Heart left ventricle (tissue), 16 donors: Measurements from ENCODE around the gene EPHB1. TPM values are rescaled to one million over a fixed set of nuclear protein-coding genes. Genes with fewer than 3 reads are reported as not detected.

Experiments used
- ATAC-seq, 4 donors: fragments of 200-7000 bp; cut with Tn5 transposase; one replicate each; pipeline ENCODE4 v1.9.1; 2020 to 2022; ENCODE audit warnings: moderate library complexity in 4 of 4, mild to moderate bottlenecking in 3 of 4, moderate number of reproducible peaks in 1 of 4
- DNase-seq, 5 donors: peaks; one replicate each; pipeline ENCODE4 v3.0.0-alpha.2; 2020
- H3K27ac ChIP-seq, 12 donors: fragments of 200-600 bp; sonication (generic) in 4 of 12; one replicate each; pipeline versions ENCODE4 v1.5.0 to v1.8.0; 2016 to 2022; ENCODE audit warnings: mild to moderate bottlenecking in 2 of 12
- H3K27me3 ChIP-seq, 9 donors: fragments of 200-600 bp; sonication (generic) in 2 of 9; one replicate each; pipeline versions ENCODE4 v1.5.1 to v1.8.0; 2016 to 2022; ENCODE audit warnings: mild to moderate bottlenecking in 3 of 9
- H3K36me3 ChIP-seq, 9 donors: fragments of 200-600 bp; sonication (generic) in 2 of 9; one replicate each; pipeline versions ENCODE4 v1.5.0 to v1.8.0; 2018 to 2022; ENCODE audit warnings: mild to moderate bottlenecking in 2 of 9
- H3K4me1 ChIP-seq, 12 donors: fragments of 200-600 bp; sonication (generic) in 4 of 12; one replicate each; pipeline versions ENCODE4 v1.5.0 to v1.8.0; 2016 to 2022; ENCODE audit warnings: mild to moderate bottlenecking in 3 of 12
- H3K4me3 ChIP-seq, 12 donors: fragments of 200-600 bp; sonication (generic) in 4 of 12; one replicate each; pipeline versions ENCODE4 v1.5.0 to v1.8.0; 2017 to 2022; ENCODE audit warnings: mild to moderate bottlenecking in 9 of 12, moderate library complexity in 4 of 12
- H3K9me3 ChIP-seq, 12 donors: fragments of 200-600 bp; sonication (generic) in 4 of 12; one replicate each; pipeline versions ENCODE4 v1.5.0 to v1.8.0; 2016 to 2022; ENCODE audit warnings: mild to moderate bottlenecking in 1 of 12
- CTCF ChIP-seq, 12 donors: fragments of 200-600 bp; sonication (generic) in 4 of 12; IDR thresholded peaks; one replicate each; pipeline versions ENCODE4 v1.5.0 to v1.8.0; 2018 to 2022; ENCODE audit warnings: antibody characterized with exemption in 12 of 12, mild to moderate bottlenecking in 5 of 12
- POLR2A ChIP-seq, 2 donors: fragments of 450-650 bp; IDR thresholded peaks; one replicate each; pipeline ENCODE4 v1.6.1; 2017; ENCODE audit warnings: antibody characterized with exemption in 2 of 2, mild to moderate bottlenecking in 2 of 2, moderate library complexity in 2 of 2
- WGBS, 4 donors: extraction: QIAGEN DNeasy Blood & Tissue Kit in 2 of 4; methylation state at CpG; one replicate each; pipeline versions ENCODE4 v1.1.5 to v1.1.7; 2013 to 2018; 5-methylcytosine and 5-hydroxymethylcytosine counted together
- intact Hi-C, 10 donors: fragments of 100-400 bp; cut with DNase I; formaldehyde crosslinking; loops; one replicate each; pipeline versions ENCODE4 v1.11.1 to v1.14.2; 2022
- polyA plus RNA-seq, 2 donors: library from polyadenylated mRNA; stranded (reverse); fragments of 200-250 nt; gene quantifications; one replicate each; pipeline ENCODE4 v1.2.3, GENCODE V29; 2013
- total RNA-seq, 9 donors: library from RNA; depleted of rRNA in 2 of 9; stranded (reverse); fragments of >200 nt in 2 of 9; fragmentation: NEBNext Ultra II Directional in 3 of 9; extraction: Animal tissue kit (Norgen Biotek cat#: 25700) in 3 of 9; gene quantifications; one replicate each; pipeline versions ENCODE4 v1.1.0 to v1.2.4, GENCODE V29; 2016 to 2023
- donor health status: ischemic (EF 13 %, LVEDD 7.1; RV severe dilation, severe dysfunction).
- donor health status: healthy with polysubstance abuse.
- donor health status: DM: no; HTN: yes; CAD: no.
- donor health status: DM: no; HTN: no; CAD: no.
- donor health status: ischemic (EF 25% LVEDD 6.9; RV normal size, moderate dysfunction).
- donor health status: ischemic (EF 25% LVEDD 5.7; RV mildly dilated, moderate dysfunction).
- donor health status: healthy.
- donor health status: DM: yes; HTN: yes; CAD: no.
- donor health status: ischemic (EF 35%, LVEDD 5.7; RV mildly dilated, moderate dysfunction).
- donor health status: nonischemic (EF 11% LVEDD 7.7; RV severe dilation, severe dysfunction).
- donor health status: DM: yes; HTN: yes; CAD: no.
- donor health status: PGD.
- donor health status: ischemic (EF 29% LVEDD 5.4; RV normal size, mild dysfunction).
- donor health status: nonischemic (EF 23%, LVEDD 6.1; RV moderate dilation, normal function).

EPHB1 gene
- total and polyA plus RNA-seq, 11 donors: 0.31 to 2.2 (median 1.1) TPM

- peaks cover 0 to 3% (median 0%) of the 10 kb centered on the region in 12 donors for H3K9me3 ChIP-seq
- WGBS, 4 donors: 75 to 85% (median 78%) methylated on average over 3 of the region's 3 CpGs
- ATAC-seq: no peak
- H3K36me3 ChIP-seq: no peaks in the 10 kb centered on the region
- H3K27ac ChIP-seq: no peak overlapping the region
- intact Hi-C loops: no loop called here
- H3K4me3 ChIP-seq: no peak overlapping the region
- H3K27me3 ChIP-seq: peaks cover 0 to 3% (median 0%) of the 10 kb centered on the region in 9 donors
- TF ChIP-seq POLR2A (IDR thresholded peaks at IDR 0.05) (no peak), CTCF (IDR thresholded peaks at IDR 0.05) (no peak)
- H3K4me1 ChIP-seq: no peaks in the 10 kb centered on the region
- no peak for DNase-seq
Observed at GRCh38 chr3:135181408-135181807, 386.3 kb downstream of the EPHB1 start.

- no peaks in the 10 kb centered on the region for H3K4me1 ChIP-seq
- 79 to 84% (median 80%) methylated on average over 3 of the region's 3 CpGs for WGBS, 4 donors
- TF ChIP-seq POLR2A (IDR thresholded peaks at IDR 0.05): no peak
- TF ChIP-seq CTCF (IDR thresholded peaks at IDR 0.05): no peak
- no peaks in the 10 kb centered on the region for H3K36me3 ChIP-seq
- peaks cover 0 to 3% (median 0%) of the 10 kb centered on the region in 12 donors for H3K9me3 ChIP-seq
- no peak overlapping the region for H3K4me3 ChIP-seq
- DNase-seq (no peak), ATAC-seq (no peak)
- H3K27ac ChIP-seq: no peak overlapping the region
- peaks cover 0 to under 1% (median 0%) of the 10 kb centered on the region in 9 donors for H3K27me3 ChIP-seq
- intact Hi-C loops: no loop called here
Observed at GRCh38 chr3:135182364-135182998, 387.4 kb downstream of the EPHB1 start.

GRCh38 chr3:135190658-135191057 lies 395.6 kb downstream of the EPHB1 start:
- DNase-seq (no peak), ATAC-seq (no peak)
- 46 to 71% (median 56%) methylated on average over 2 of the region's 2 CpGs for WGBS, 4 donors
- Histone ChIP-seq H3K4me1 (no peaks in the 10 kb centered on the region), H3K27me3 (no peaks in the 10 kb centered on the region), H3K36me3 (no peaks in the 10 kb centered on the region), H3K4me3 (no peak overlapping the region), H3K9me3 (no peaks in the 10 kb centered on the region), H3K27ac (no peak overlapping the region)
- intact Hi-C loops: no loop called here
- no peak for TF ChIP-seq POLR2A (IDR thresholded peaks at IDR 0.05)
- no peak for TF ChIP-seq CTCF (IDR thresholded peaks at IDR 0.05)

- H3K4me1 ChIP-seq: no peaks in the 10 kb centered on the region
- TF ChIP-seq POLR2A (IDR thresholded peaks at IDR 0.05) (no peak), CTCF (IDR thresholded peaks at IDR 0.05) (no peak)
- no peak overlapping the region for H3K27ac ChIP-seq
- ATAC-seq: no peak
- H3K4me3 ChIP-seq: no peak overlapping the region
- no peaks in the 10 kb centered on the region for H3K9me3 ChIP-seq
- no peaks in the 10 kb centered on the region for H3K27me3 ChIP-seq
- intact Hi-C loops: no loop called here
- no peaks in the 10 kb centered on the region for H3K36me3 ChIP-seq
- DNase-seq: no peak
- 39 to 56% (median 43%) methylated on average over 4 of the region's 4 CpGs for WGBS, 4 donors
Observed at GRCh38 chr3:135191708-135192107, 396.6 kb downstream of the EPHB1 start.
